Central memory CD4-positive, alpha-beta T cell (primary cell): ENCODE data around the gene SH2D3A.
"Not testable (repeated sequence)": the region's sequence is repeated elsewhere in the genome, so short reads cannot be mapped to it uniquely, and the experiment has no call there.

ENCODE experiments used
- DNase-seq: peaks from one replicate; pipeline ENCODE4 v3.0.0; 2022

Gene SH2D3A

DNA sequence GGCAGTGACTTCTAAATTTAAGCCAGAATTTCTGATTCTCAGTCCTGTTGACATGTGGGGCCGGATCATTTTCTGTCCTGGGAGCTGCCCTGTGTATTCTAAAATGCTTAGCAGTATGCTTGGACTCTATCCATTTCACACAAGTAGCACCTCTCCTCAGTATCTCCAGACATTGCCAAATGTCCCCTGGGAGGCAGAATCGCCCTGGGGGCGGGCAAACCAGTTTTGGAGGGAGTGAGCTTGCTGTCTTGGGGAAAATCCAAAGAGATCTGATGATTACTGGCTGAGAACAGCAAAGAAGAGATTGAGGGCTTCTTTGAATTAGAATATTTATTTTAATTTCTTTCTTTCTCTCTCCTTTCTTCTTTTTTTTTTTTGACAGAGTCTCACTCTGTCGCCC is 21.7 kb upstream of the SH2D3A start:
- no peak for DNase-seq

DNA sequence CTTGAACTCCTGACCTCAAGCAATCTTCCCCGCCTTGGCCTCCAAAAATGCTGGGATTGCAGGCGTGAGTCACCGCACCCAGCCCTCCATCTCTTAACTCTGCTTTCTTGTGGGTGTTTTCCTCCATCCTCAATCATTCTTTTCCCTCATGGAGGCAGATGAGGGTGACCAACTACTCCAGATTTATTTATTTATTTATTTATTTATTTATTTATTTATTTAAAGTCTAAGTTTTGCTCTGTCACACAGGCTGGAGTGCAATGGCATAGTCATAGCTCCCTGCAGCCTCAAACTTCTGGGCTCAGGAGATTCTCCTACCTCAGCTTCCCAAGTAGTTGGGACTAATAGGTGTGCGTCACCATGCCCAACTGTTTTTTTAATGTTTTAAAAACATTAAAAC is 20.2 kb upstream of the SH2D3A start:
- no peak for DNase-seq

DNA sequence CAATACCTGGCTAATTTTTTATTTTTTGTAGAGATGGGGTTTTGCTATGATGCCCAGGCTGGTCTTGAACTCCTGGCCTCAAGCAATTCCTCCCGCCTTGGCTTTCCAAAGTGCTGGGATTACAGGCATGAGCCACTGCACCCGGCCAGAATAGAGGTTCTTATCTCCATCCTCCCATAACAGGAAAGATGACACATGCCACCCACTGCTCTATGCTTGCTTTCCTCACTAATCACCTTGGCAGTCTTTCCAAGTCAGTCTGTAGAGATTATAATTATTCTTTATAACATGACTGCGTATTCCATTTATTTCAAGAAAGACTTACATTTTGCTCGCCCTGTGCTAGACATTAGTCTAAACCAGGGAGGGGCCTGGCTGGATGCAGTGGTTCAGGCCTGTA is 12.0 kb upstream of the SH2D3A start:
- DNase-seq: no peak

DNA sequence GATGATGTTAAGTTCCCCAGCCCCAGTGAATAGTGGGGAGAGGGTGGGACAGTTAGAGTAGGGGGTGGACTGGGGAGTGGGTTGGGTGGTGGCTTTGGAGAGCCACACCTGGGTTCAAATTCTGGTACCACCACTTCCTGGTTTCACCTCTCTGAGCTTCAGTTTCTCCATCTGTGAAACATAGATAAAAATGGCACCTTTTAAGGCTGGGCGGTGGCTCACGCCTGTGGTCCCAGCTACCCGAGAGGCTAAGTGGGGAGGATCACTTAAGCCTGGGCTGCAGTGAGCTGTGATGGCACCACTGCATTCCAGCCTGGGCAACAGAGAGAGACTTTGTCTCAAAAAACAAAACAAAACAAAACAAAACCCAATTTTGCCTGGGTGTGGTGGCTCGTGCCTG is 11.2 kb upstream of the SH2D3A start:
- no peak for DNase-seq

DNA sequence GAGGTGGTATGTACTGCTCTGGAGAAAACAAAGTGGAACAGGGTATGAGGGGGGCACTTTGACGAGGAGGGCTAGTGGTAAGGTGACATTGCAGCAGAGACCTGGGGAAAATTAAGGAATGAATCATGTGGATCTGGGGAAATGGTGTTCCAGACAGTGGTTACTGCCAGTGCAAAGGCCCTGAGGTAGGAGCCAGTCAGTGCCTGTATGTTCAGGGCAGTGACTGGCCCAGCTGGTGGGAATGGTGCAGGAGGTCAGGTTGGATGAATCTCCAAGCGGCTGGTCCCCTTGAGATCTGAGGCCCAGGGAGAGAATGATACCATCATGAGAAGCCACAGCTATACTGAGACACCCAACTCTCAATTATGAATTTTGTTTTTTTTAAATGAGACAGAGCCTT is 10.2 kb upstream of the SH2D3A start:
- no peak for DNase-seq

DNA sequence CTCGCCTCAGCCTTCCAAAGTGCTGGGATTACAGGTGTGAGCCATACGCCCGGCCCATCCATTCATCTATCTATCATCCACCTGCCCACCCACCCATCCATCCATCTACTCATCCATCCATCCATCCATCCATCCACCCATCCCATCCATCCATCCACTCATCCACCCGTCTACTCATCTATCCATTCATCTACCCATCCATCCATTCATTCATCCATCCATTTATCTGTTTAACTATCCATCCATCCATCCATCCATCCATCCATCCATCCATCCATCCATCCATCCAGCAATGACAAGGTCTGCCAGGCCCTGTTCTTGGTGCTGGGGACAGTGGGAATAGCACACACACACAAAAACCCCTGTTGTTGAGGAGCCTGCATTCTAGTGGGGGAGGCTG is 9.8 kb upstream of the SH2D3A start:
- DNase-seq: no peak

DNA sequence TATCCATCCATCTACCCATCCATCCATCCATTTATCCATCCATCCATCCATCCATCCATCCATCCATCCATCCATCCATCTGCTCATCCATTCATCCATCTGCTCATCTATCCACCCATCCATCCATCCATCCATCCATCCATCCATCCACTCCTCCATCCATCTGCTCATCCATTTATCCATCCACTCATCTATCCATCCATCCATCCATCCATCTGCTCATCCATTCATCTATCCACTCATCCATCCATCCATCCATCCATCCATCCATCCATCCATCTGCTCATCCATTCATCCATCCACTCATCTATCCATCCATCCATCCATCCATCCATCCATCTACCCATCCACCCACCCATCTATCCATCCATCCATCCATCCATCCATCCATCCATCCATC is 8.8 kb upstream of the SH2D3A start:
- not testable (repeated sequence) for DNase-seq

DNA sequence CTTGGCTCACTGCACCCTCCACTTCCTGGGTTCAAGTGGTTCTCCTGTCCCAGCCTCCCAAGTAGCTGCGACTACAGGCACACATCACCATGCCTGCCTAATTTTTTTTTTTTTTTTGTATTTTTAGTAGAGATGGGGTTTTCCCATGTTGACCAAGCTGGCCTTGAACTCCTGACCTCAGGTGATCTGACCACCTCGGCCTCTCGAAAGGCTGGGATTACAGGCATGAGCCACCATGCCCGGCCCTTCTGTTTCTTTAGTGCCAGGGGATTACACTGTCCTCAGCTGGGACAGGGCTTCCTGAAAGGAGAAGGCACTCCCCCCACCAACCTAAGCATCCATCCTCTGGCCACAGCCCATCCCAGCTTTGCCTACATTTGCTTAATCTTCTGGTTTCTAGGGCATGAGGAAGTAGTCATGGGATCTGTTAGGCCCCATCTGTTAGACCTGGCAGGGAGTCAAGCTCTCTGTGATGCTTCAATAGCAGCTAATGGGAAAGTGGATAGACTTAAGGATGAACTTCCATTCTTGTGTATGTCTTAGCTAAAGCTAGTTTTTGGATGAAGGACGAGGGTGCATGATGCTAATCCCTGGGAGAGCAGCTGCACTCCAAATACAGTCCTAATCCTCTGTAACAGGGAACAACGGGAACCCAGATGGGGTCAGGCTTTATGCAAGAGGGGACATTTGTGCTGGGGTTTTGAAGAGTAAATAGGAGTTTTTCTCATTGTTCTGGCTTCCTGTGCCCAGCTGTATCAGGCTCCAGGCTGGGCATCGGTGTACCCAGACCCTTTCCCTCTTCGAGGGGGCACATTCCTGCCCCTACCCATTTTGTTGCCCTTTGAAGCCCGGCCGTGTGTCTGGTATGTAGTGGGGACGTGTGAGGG is 7.8 kb upstream of the SH2D3A start:
- no peak for DNase-seq

DNA sequence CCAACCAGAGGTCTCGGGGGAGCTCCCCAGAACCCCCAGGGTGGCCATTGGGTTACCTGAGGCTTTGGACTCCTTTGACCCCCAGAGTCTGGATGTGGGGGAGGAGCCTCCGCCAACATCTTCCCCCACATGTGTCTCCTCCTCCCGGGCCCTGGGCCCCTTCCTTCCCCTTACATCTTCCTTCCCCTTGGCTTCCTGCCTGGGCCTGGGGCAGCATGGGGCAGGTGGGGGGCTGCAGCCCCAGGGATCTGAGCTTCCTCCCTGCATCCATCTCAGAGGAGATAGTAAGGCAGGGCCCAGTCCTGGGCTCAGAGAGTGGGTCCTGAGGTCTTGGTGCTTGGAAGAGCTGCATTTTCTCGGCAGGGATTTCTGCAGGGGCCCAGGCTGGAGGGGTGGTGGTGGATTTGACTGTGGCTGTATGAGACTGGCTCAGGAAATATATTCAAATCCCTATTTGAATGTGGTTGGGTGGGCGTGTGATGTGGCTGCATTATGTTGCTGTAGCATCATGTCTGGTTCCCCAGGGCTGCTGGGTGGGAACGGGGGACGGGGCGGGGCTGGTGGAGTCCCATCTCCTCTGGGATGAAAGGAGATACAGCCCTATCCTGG is 6.2 kb upstream of the SH2D3A start:
- DNase-seq: peak; percentile 30

DNA sequence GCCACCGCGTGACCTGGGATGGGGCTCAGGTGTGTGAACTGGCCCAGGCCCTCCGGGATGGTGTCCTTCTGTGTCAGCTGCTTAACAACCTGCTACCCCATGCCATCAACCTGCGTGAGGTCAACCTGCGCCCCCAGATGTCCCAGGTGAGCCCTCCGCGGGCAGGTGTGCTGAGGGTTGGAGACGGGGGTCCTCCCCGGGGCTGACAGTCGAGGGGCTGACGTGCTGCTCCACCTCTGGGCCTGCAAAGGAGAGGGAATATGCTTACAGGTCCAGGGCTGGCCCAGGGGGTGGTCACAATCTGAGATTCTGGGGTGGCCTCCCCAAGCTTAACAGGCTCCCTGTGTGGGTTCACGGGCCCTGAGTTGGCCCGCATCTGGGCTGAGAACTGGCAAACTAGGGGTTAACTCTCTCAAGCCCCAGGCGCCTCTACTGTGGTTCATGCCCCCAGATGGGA is 5.7 kb upstream of the SH2D3A start:
- DNase-seq: no peak

DNA sequence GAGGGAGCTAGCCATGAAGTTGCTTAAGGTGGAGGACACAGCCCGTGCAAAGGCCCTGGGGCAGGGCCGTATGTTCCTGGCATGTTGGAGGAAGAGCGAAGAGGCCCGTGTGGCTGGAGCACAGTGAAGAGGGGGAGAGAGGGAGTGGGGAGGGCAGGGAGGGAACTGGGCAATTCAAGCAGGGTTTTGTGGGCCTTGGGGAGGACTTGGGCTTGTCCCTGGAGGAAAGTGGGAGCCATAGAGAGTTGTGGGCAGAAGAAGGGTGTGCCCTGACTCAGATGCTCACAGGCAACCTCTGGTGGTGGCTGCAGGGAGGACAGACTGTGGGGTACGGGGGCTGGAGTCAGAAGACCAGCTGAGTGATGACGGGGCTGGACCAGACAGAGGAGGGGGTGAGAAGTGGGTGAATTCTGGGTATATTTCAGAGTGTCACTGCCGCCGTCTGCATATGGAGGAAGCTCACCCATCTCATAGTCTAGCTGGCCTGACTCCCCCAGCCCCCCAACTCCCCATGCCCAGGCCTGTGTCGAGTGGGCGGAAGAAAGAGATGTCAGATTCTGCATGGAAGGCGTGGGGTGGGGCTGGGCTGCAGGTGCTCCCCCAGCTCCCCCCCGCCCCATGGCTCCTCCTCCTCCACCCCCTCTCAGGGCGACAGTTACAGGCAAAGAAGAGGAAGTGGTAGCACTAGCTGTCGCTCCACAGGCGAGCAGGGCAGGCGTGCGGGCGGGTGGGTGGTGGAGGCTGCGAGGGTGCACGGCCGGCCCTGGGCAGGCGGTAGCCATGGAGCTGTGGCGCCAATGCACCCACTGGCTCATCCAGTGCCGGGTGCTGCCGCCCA is 5.0 kb upstream of the SH2D3A start, which contains the start of gene VAV1:
Gene VAV1, plus strand, starts transcription at position 681 of the 838 bp plus-strand sequence. Its CDS starts 100 bp downstream, at position 781.
- DNase-seq: peak; percentile 78

DNA sequence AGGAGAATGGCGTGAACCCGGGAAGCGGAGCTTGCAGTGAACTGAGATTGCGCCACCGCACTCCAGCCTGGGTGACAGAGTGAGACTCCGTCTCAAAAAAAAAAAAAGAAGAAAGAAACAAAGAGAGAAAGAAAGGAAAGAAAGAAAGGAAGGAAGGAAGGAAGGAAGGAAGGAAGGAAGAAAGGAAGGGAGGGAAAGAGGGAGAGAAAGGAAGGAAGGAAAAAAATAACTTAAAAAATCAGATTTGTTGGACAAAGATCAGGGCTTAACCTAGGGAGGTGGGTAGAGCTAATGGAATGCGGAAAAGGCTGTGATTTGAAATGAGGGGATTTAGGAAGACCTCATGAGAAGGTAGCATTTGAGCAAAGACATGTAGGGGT is 4.4 kb upstream of the SH2D3A start:
- not testable (repeated sequence) for DNase-seq

DNA sequence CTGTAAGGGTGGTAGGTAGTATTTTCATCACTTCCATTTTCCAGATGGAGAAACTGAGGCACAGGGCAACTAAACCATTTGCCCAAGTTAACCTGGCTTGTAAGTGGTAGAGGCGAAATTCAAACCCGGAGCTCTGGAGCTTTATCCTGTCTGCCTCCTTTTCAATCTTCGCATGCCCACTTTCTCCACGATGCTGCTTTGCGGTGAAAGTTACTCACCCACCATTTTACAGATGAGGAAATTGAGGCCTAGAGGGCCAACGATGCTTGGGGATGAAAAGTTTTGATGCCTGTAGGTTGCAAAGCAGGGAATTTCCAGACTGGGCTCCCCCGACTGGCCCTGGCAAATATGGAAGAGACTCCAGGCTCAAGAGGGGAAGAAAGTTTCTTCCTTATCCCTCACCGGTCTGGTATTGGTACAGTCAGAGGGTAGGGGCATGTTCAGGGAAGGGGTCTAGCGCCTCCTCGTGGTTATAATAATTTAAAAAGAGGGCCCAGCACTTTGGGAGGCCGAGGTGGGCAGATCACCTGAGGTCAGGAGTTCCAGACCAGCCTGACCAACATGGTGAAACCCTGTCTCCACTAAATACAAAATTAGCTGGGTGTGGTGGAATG is 1.9 kb upstream of the SH2D3A start:
- no peak for DNase-seq

DNA sequence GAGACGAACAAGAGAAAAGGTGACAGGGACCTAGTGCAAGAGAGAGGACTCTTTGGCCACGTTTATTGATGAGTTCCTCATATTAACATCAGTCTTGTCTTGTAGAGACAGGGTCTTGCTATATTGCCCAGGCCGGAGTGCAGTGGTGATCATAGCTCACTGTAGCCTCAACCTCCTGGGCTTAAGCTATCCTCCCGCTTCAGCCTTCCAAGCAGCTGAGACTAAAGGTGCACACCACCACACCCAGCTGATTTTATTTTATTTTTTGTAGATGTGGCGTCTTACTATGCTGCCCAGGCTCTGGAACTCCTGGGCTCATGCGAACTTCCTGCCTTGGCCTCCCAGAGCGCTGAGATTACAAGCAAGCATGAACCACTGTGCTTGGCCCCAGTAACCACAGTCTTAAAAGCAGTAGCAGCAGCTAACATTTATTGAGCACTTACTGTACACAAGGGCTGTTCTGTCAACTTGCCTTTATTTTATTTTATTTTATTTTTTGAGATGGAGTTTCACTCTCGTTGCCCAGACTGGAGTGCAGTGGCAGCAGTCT is 1.1 kb upstream of the SH2D3A start:
- DNase-seq: peak; percentile 45

DNA sequence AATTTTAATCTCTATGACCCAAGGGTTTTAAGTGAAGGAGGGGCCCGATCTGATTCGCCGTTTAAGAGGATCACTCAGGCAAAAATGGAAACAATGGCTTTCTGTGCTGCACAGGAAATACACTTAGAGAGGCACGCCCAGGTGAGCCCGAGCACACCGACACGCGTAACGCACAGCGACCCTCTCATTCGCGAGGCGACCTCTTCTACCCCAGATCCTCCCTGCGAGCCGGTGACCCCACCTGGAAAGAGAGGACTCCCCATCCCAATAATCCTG is 216 bp downstream of the SH2D3A start:
- DNase-seq: no peak

DNA sequence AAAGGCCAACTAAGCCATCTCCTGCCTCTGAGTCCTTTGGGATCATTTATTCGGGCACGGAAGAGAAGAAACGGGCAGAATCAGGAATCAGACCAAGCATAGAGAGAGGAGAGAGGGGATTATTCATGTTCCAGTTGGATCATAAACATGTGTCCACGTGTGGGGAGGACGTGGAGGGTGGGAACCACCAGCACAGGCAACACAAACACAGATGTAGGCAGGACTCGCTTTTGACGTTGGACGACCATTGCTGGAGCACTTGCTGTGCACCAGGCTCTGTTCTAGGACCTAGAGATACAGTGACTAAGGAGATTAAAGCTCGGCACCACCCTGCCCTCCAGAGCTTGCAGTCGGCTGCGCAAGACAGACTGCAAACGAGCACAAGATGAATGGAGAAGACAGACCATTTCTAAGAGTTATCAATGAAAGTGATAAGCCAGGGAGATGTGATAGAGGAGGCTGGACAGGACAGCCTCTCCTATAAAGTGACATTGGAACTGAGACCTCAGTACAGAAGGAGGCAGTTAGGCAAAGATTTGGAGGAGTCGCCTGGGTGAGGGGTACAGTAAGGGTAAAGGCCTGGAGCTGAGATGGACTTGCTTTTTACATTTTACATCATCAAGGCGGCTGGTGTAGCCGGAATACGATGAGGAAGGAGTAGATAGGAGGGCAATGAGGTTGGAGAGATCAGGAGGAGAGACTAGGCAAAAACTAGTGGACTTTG is 716 bp downstream of the SH2D3A start:
- DNase-seq: no peak

DNA sequence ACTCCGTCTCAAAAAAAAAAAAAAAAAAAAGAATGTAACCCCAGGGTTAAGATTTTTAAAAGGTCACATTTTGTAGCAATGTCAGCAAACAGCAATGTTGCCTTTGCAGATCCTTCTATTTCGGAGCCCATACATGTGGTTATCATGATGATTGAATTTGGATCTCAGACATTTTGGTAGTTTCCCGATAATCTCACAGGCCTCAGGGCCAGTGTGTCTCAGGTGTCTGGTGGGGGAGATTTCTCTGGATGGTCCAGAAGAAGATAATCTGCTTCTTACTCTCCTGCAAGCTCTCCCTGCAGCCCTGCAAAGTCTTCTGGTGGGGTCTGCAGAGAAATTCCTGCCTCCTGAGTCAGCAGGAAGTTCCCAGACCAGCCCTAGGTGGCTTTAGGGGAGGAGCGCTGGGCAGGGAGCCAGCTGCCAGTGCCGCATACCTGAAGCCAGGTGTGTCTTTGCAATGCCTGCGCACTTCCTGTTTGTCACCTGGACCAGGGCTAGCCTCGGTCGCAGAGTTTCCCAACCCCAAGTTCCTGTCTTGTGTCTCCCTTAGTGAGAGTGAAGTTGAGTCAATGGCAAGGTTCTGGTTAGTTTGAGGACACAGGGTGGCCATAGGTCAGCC is 1.4 kb downstream of the SH2D3A start:
- peak; percentile 21 for DNase-seq

DNA sequence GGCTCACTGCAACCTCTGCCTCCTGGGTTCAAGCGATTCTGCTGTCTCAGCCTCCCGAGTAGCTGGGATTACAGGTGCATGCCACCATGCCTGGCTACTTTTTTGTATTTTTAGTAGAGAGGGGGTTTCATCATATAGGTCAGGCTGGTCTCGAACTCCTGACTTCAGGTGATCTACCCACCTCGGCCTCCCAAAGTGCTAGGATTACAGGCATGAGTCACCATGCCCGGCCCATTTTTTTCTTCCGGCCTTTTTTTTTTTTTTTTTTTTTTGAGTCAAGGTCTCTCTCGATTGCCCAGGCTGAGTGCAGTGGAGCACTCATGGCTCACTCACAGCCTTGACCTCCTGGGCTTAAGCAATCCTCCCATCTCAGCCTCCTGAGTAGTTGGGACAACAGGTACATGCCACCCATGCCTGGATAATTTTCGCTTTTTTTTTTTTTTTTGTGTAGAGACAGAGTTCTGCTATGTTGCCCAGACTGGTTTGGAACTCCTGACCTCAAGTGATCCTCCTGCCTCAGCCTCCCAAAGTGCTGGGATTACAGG is 4.9 kb downstream of the SH2D3A start:
- not testable (repeated sequence) for DNase-seq

DNA sequence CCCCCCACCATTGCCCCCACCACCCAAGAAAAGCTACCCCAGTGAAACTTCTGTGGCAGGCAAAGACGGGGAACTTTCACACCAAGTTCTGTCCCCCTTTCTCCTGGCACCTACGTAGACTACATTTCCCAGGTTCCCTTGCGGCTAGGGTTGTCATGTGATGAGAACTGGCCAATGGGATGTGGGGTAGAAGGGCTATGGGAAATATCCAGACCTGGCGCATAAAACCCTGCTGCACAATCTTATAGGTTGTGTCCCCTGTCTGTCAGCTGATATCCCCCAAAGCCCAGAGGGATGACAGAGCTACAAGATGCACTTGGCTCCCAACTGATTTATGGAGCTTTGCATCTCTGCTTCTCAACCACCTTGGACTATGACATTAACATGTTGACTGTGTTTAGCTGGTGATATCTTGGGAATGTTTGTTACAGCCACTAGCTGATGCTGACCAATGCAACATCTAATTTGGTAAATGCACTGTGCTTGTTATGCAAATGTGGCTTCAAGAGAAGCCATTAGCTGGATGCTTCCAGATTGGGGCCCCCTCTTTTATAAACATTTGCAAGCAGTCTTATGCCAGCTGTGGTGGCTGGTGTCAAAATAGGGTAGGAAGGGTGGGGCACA is 6.1 kb downstream of the SH2D3A start:
- DNase-seq: no peak

DNA sequence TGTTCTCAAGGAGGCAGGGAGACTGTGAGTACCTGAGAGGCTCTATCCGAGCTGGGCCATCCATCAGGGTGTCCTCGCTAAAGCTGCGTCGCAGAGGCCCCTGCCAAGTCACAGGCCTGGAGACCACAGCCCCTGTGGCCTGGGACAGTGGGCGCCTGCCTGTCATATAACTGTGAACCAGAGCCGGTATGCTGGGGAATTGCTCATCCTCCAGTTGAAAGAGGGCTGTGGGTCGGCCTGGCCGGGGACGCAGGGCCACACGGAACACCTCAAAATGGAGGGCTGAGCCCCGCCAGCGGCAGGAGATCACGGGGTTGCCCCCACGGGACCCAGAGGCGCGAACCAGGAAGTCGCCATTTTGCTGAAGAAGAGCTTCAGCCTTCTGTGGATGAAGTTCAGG is 6.6 kb downstream of the SH2D3A start:
- no peak for DNase-seq
